HepG2 (cell line): ENCODE measurements around the gene GDAP2. TPM values are rescaled to one million over a fixed set of nuclear protein-coding genes. Genes with fewer than 3 reads are reported as not detected.

ENCODE experiments used
- ASH2L ChIP-seq: fragments of 300-600, 200-600 bp; sonication (generic); IDR thresholded peaks from 2 replicates; pipeline ENCODE4 v1.7.0; 2017; ENCODE audit warnings: low read depth, mild to moderate bottlenecking, moderate library complexity, mixed read lengths, low read length; ENCODE audit not compliant: insufficient read length
- ATRX ChIP-seq: sonication (generic); formaldehyde crosslinking; IDR thresholded peaks from 2 replicates; pipeline ENCODE4 v1.4.0; 2020; ENCODE audit warnings: missing genetic modification reagents, borderline replicate concordance
- FOXA3 ChIP-seq: IDR thresholded peaks from 2 replicates; pipeline ENCODE4 v1.6.1; 2016; ENCODE audit warnings: missing genetic modification reagents, missing compliant biosample characterization
- HNRNPL ChIP-seq: fragments of 200-400 bp; formaldehyde crosslinking; IDR thresholded peaks from 2 replicates; pipeline ENCODE4 v1.6.1; 2017; ENCODE audit warnings: mild to moderate bottlenecking, low read depth, low read length
- KLF6 ChIP-seq: IDR thresholded peaks from 2 replicates; pipeline ENCODE4 v1.8.0; 2016; ENCODE audit warnings: missing biosample characterization, missing genetic modification reagents
- MYC ChIP-seq: sonication (generic); formaldehyde crosslinking; IDR thresholded peaks from 2 replicates; pipeline ENCODE4 v1.9.0; 2021; ENCODE audit warnings: missing genetic modification reagents, borderline replicate concordance
- MYNN ChIP-seq: sonication (generic); formaldehyde crosslinking; IDR thresholded peaks from 2 replicates; pipeline ENCODE4 v1.4.0; 2020; ENCODE audit warnings: mild to moderate bottlenecking, low read depth, missing genetic modification reagents
- NR2F1 ChIP-seq, 2 experiments: fragments of 450-650 bp in 1 of 2; formaldehyde crosslinking in 1 of 2; IDR thresholded peaks; 2 replicates each; pipeline versions ENCODE4 v1.5.0 to v1.6.1; 2016 to 2020; ENCODE audit warnings: mild to moderate bottlenecking in 1 of 2, missing compliant biosample characterization in 1 of 2, missing genetic modification reagents in 1 of 2, moderate library complexity in 1 of 2
- SNAPC4 ChIP-seq: sonication (generic); formaldehyde crosslinking; IDR thresholded peaks from 2 replicates; pipeline ENCODE4 v1.4.0; 2020; ENCODE audit warnings: mild to moderate bottlenecking, missing genetic modification reagents
- ZBTB21 ChIP-seq: sonication (generic); formaldehyde crosslinking; IDR thresholded peaks from 2 replicates; pipeline ENCODE4 v1.4.0; 2020; ENCODE audit warnings: missing genetic modification reagents
- ZBTB38 ChIP-seq: sonication (generic); formaldehyde crosslinking; IDR thresholded peaks from 2 replicates; pipeline ENCODE4 v1.5.1; 2020; ENCODE audit warnings: mild to moderate bottlenecking, missing genetic modification reagents
- ZMYM4 ChIP-seq: sonication (generic); formaldehyde crosslinking; IDR thresholded peaks from 2 replicates; pipeline ENCODE4 v1.8.1; 2023; ENCODE audit warnings: mild to moderate bottlenecking, missing genetic modification reagents
- ZNF274 ChIP-seq: sonication (generic); formaldehyde crosslinking; IDR thresholded peaks from 2 replicates; pipeline ENCODE4 v1.5.1; 2020; ENCODE audit warnings: mild to moderate bottlenecking, missing genetic modification reagents
- ZNF564 ChIP-seq: sonication (generic); formaldehyde crosslinking; IDR thresholded peaks from 2 replicates; pipeline ENCODE4 v1.8.1; 2023; ENCODE audit warnings: mild to moderate bottlenecking, missing genetic modification reagents
- ZNF605 ChIP-seq: sonication (generic); formaldehyde crosslinking; IDR thresholded peaks from 2 replicates; pipeline ENCODE4 v1.8.0; 2022; ENCODE audit warnings: mild to moderate bottlenecking, missing genetic modification reagents
- ZNF724P ChIP-seq: sonication (generic); formaldehyde crosslinking; IDR thresholded peaks from 2 replicates; pipeline ENCODE4 v1.8.0; 2022; ENCODE audit warnings: missing genetic modification reagents, borderline replicate concordance
- ZSCAN9 ChIP-seq: IDR thresholded peaks from 2 replicates; pipeline ENCODE4 v1.6.1; 2016; ENCODE audit warnings: borderline replicate concordance
- polyA plus RNA-seq, 8 experiments: library from polyadenylated mRNA; depleted of rRNA in 3 of 8; stranded (reverse) in 7 of 8; unstranded in 1 of 8; fragments of >200 nt; fragmentation: Illumina TruSeq in 4 of 8; extraction: Trizol in 4 of 8; gene quantifications; 2 replicates each; pipeline versions ENCODE4 v1.2.1 to v1.2.3, GENCODE V29; 2011 to 2016; ENCODE audit warnings: low read depth in 4 of 8, missing spikeins in 1 of 8, mixed read lengths in 1 of 8; ENCODE audit not compliant: insufficient read depth in 1 of 8
- total RNA-seq, 5 experiments: library from RNA; depleted of rRNA; stranded (reverse); fragments of >200 nt; fragmentation: Illumina TruSeq; extraction: Trizol; gene quantifications; 2 replicates each; pipeline ENCODE4 v1.2.3, GENCODE V29; 2016; ENCODE audit warnings: low read depth in 1 of 5
- TF ChIP-seq, protein P1 (sequence below): sonication (generic); formaldehyde crosslinking; conservative IDR thresholded peaks from 2 replicates; pipeline ENCODE4 v1.4.0; 2020; ENCODE audit warnings: mild to moderate bottlenecking, missing genetic modification reagents, moderate library complexity
- TF ChIP-seq, protein P2 (sequence below): sonication (generic); formaldehyde crosslinking; IDR thresholded peaks from 2 replicates; pipeline ENCODE4 v1.5.1; 2020; ENCODE audit warnings: mild to moderate bottlenecking, missing genetic modification reagents, borderline replicate concordance

Gene GDAP2
- total and polyA plus RNA-seq, 2 of the 13 experiments (the other 11 are each of a cell fraction or from before 2014, with no cell fraction given) = 11.4 to 23.2 TPM

DNA sequence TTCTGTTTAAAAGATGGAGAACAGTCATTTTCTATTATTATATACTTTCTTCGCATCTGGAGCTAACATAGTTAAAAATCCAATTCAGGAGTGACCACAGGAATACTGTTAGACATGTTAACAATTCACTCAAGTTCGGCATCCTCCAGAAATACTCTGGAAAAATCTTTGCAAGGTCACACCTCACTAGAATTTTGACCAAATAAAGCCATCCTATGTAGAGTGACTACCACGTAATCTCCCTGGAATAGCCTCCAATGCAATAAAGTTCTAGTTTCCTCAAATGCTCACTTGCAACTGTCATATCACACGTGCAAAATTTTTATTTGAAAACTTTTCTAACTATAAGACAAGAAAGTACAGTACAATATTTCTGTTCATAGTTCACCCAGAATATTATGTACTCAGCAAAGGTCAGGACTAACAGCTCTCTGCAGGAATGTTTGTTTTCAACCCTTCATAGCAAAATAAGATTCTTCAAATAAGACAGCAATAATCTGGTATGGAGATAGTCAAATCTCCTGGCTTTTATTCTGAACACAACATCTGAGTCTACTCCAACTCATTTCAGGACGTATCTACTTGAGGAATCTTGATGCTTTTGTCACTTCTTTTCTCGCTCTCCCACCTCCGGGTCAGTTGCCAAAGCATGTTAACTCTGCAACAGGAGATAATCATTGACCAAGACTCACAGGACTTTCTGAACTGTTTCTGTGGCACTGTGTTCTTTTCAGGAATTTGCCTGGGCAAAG lies 82.6 kb downstream of the GDAP2 start (continued):
- TF ChIP-seq, protein P1, sequence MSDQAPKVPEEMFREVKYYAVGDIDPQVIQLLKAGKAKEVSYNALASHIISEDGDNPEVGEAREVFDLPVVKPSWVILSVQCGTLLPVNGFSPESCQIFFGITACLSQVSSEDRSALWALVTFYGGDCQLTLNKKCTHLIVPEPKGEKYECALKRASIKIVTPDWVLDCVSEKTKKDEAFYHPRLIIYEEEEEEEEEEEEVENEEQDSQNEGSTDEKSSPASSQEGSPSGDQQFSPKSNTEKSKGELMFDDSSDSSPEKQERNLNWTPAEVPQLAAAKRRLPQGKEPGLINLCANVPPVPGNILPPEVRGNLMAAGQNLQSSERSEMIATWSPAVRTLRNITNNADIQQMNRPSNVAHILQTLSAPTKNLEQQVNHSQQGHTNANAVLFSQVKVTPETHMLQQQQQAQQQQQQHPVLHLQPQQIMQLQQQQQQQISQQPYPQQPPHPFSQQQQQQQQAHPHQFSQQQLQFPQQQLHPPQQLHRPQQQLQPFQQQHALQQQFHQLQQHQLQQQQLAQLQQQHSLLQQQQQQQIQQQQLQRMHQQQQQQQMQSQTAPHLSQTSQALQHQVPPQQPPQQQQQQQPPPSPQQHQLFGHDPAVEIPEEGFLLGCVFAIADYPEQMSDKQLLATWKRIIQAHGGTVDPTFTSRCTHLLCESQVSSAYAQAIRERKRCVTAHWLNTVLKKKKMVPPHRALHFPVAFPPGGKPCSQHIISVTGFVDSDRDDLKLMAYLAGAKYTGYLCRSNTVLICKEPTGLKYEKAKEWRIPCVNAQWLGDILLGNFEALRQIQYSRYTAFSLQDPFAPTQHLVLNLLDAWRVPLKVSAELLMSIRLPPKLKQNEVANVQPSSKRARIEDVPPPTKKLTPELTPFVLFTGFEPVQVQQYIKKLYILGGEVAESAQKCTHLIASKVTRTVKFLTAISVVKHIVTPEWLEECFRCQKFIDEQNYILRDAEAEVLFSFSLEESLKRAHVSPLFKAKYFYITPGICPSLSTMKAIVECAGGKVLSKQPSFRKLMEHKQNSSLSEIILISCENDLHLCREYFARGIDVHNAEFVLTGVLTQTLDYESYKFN = peak; percentile 83
- TF ChIP-seq SNAPC4 (no peak), MYC (CRISPR knock-in tag) (no peak), ZNF564 (CRISPR knock-in tag) (no peak), ZBTB21 (CRISPR knock-in tag) (no peak), ZNF274 (CRISPR knock-in tag) (no peak), ASH2L (peak; percentile 87), ZMYM4 (CRISPR knock-in tag) (0 out of 2 replicates have a peak, but pooled peaks have one; percentile 15), NR2F1 (CRISPR knock-in tag; IDR thresholded peaks at IDR 0.05) (peak in 1 of 2 experiments; percentile 37; a peak in 1 of 4 replicates), ZNF724P (CRISPR knock-in tag) (no peak), MYNN (CRISPR knock-in tag) (peak; percentile 41; the same call in 1 of the 2 replicates), ZBTB38 (CRISPR knock-in tag) (no peak), HNRNPL (no peak), ZSCAN9 (CRISPR knock-in tag) (peak; percentile 52; the same call in 1 of the 2 replicates), FOXA3 (peak; percentile 16; the same call in 1 of the 2 replicates), ATRX (CRISPR knock-in tag) (no peak), ZNF605 (CRISPR knock-in tag) (no peak), KLF6 (CRISPR knock-in tag) (no peak)
- TF ChIP-seq, protein P2, sequence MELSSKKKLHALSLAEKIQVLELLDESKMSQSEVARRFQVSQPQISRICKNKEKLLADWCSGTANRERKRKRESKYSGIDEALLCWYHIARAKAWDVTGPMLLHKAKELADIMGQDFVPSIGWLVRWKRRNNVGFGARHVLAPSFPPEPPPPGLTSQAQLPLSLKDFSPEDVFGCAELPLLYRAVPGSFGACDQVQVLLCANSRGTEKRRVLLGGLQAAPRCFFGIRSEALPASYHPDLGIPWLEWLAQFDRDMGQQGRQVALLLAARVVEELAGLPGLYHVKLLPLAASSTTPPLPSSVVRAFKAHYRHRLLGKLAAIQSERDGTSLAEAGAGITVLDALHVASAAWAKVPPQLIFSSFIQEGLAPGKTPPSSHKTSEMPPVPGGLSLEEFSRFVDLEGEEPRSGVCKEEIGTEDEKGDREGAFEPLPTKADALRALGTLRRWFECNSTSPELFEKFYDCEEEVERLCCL (CRISPR knock-in tag) = no peak
